GF-D8 (cell line): ENCODE measurements around the gene CENPA.
"Not testable (repeated sequence)": the region's sequence is repeated elsewhere in the genome, so short reads cannot be mapped to it uniquely, and the experiment has no call there.

Experiments used
- DNase-seq: peaks from one replicate; lab custom pipeline; 2025; lab: John Stamatoyannopoulos, UW

Gene CENPA

GRCh38 chr2:26760991-26761390 is 24.9 kb upstream of the CENPA start:
- not testable (repeated sequence) for DNase-seq

- DNase-seq: no peak
Measured at GRCh38 chr2:26763019-26763418, 22.8 kb upstream of the CENPA start.

DNA sequence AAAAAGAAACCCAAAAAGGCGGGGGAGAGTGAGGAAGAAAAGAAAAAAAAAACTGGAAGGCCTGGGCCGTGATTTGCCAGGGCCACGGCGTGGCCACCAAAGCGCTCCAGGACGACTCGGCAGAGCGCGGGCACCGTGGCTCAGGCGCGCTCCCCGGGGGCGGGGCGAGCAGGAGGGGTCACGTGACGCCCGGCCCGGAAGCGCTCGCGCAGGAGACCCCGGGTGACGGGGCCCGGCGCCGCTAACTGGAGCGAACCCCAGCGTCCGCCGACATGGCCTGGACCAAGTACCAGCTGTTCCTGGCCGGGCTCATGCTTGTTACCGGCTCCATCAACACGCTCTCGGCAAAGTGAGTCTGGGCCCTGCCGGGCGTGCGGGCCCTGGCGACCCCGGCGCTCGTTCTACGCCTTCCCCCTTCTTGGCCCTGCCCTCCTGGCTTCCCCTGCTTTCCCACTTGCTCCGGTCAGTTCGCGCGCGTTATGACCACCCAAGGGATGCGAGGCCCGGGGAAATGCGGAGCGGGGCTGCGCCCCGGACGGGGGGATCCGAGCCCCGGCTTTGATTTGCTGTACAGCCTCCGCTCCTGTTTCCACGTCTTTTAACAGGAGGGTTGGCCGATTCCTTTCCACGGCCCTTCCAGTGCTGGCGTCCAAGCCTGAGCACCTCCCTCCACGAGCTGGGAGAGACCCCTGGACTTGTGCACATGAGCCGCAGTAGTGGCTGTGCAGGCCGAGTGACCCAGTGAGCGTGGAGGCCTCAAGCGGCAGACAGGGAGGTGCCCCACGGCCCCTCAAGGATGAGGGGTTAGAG is 21.6 kb upstream of the CENPA start, which contains the start of gene SLC35F6:
Gene SLC35F6, plus strand, starts transcription at position 207 of the 810 bp plus-strand sequence. Its CDS starts 66 bp downstream, at position 273.
- no peak for DNase-seq

DNA sequence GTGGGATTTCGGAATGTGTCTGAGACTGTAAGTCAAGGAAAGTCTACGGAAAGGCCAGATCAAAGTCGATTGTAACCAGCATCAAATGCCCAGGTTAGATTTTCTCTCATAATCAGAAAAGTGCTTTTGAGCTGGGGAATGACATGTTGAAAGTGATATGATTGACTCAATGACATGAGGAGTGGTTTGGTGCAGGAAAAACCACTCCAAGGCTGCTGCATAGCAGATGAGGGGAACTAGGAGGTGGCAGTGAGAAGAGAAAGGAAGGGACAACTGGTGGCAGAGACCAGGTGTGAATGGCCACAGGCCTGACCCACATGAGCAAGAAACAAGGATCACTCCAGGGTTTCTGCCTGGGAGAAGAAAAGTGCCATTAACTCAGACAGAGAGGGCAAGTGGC is 20.9 kb upstream of the CENPA start:
- no peak for DNase-seq

DNA sequence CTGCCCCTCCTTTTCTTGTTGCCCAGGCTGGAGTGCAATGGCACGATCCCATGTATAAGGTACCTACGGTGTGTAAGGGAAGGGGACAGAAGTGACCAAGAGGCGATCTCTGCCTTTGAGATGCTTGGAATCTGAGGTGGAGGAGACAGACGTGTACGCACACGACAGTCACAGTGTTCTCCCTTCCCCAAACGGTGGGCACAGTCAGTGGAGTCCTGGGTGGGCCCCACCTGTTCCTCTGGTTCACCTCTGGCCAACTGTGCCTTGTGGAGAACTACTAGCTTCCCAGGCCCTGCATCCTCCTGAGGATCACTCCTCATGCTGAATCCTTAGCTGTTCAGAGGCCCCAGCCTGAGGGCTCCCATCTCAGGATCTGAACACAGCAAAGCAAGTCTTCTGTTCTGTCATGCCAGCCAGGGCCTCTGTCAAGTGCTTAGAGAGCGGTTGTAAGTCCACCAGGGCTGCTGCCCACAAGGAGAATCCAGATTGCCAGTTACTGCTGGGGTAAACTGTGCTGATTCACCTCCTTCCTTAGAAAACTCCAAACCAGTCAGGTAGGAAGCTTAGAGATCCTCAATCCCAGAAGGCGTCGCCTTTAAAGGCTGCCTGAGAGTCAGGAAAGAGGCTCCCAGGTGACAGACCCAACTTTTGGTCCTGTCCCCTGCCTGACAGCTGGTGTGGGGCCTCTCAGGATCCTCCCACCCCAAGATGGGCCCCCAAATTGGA is 20.2 kb upstream of the CENPA start:
- DNase-seq: no peak

- DNase-seq: no peak
Measured at GRCh38 chr2:26767129-26767528, 18.7 kb upstream of the CENPA start.

- no peak for DNase-seq
Measured at GRCh38 chr2:26767894-26768487, 17.9 kb upstream of the CENPA start.

DNA sequence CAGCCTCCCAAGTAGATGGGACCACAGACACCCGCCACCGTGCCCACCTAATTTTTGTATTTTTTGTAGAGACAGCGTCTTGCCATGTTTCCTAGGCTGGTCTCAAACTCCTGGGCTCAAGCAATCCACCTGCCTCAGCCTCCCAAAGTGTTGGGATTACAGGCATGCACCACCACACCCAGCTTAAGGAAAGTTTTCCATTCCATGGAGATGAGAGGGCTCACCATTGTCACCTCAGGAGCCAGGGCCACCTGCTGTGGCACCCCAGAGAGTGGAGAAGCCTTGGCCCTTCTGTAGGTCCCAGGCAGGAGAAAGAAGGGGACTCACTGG is 17.1 kb upstream of the CENPA start:
- DNase-seq: no peak

DNA sequence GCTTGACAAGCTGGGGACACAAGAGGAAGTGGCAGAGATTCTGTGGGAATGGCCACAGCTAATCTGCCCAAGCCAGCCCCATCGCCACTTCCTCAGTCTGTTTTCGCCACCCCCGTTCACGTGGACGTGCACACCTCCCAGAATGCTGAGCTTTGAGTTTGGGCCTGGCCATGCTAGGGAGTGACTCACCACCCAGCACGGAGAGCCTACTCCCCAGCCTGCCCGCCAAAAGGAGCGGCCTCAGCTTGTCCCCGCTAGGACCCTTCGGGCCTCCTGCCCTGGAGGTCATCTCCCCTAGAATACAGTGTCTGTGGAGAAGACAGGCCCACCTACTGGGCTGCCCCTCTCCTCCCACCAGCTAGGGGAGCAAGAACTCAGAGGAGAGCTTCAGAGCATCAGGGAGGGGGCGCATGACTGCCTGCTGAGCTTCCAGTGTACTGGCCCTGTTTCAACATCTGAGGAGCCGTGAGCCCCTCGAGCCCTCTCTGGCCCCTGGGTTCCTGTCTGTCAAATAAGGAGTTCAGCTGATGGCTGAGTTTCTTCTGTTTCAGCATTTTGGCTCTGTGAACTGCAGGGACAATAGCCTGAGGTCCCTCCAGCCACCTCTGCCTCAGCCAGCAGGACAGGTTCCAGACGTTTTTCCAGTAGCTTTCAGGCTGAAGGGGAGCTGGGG is 16.6 kb upstream of the CENPA start:
- peak; percentile 84 for DNase-seq

DNA sequence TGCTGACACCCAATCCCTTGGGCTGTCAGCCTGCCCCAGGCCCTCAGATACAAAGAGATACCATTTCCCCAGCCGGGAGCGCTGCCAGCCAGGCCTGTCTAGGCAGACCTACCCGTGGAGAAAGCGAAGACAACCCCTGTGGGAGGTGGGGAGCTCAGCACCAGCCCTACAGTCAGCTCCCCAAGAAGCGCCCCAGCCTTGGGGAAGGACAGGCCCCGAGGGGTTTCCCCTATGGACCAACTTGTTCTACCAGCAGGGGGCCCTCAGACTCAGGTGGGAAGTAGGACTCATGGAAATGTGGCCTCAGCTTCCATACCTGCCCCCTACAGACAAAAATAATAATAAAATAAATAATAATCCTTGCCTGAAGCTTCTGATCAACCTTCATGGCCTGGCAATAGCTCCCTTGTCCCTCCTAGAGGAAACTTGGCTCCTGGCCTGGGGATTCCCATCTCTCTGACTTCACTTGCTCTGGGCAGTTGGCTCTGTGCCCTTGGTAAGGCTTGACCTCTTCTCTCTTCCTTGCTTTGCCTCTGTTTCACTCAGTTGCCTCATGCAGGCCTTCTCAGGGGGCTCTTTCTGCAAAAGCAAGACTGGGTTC is 14.8 kb upstream of the CENPA start:
- no peak for DNase-seq

DNA sequence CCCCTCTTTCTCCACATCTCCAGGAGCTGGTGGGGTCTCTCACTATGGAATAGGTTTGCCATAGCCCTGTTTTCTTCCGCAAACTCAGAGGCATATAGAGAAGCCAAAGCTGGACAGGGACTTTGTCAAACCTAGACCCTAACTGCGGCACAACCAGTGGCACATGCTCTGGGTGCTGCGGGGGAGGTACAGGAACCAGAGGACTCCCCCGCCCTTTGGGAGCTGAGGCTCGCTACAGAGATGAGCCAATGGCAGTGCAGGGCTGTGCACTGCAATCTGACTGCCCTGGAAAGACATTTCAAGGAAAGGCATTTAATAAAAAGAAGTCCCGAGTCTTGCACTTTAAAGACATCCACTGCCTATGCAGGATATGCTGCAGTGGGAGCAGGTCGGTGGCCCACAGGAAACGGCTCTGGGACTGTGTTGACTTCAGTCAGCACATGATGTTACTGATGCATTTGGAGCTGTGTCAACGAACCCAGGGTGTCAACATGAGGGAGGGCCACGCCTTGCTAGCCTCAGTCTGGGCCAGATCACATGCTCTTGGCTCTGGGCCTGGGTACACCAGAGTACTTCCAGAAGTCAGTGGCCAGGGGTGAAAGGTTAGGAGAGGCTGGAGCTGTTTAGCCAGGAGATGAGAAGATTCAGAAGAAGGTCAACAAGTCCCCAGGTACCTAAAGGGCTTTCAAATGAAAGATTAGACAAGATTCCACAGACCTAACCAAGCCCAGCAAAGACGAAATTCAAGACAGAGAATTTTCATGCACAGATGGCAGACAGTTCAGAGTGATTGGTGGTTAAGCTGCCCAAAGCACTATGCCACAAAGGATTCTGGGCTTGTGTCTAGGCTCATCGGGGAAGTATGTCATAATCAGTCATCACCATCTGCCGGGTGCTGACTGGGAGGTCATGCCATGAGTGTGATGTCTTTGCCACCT is 13.5 kb upstream of the CENPA start:
- peak; percentile 60 for DNase-seq

DNA sequence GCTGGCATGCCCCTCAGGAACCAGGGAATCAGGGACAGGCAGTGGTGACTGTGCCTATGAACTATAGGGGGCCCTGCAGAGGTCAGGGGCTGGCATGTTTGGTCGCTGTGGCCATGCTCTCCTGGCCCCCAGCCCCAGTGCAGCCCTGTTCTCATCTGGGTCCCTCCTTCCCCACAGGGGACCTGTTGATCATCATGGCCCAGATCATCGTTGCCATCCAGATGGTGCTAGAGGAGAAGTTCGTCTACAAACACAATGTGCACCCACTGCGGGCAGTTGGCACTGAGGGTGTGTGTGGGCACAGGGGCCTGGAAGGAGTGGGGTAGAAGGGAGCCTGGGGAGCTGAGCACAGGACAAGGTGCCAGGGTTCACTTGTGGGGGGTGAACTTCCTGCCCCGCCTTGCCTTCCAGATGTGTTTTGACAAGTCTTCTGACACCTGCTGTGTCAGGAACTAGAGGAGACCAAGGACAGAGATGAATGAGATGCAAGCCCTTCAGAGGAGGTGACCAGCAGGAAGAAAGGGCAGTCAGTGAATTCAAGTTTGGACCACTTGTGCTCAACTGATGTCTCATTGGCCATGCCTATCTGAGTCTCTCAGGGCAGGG is 9.6 kb upstream of the CENPA start:
- DNase-seq: no peak

DNA sequence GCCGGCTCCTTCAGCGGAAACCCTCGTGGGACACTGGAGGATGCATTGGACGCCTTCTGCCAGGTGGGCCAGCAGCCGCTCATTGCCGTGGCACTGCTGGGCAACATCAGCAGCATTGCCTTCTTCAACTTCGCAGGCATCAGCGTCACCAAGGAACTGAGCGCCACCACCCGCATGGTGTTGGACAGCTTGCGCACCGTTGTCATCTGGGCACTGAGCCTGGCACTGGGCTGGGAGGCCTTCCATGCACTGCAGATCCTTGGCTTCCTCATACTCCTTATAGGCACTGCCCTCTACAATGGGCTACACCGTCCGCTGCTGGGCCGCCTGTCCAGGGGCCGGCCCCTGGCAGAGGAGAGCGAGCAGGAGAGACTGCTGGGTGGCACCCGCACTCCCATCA is 7.8 kb upstream of the CENPA start:
- DNase-seq: no peak

- no peak for DNase-seq
Measured at GRCh38 chr2:26778507-26778906, 7.3 kb upstream of the CENPA start.

DNA sequence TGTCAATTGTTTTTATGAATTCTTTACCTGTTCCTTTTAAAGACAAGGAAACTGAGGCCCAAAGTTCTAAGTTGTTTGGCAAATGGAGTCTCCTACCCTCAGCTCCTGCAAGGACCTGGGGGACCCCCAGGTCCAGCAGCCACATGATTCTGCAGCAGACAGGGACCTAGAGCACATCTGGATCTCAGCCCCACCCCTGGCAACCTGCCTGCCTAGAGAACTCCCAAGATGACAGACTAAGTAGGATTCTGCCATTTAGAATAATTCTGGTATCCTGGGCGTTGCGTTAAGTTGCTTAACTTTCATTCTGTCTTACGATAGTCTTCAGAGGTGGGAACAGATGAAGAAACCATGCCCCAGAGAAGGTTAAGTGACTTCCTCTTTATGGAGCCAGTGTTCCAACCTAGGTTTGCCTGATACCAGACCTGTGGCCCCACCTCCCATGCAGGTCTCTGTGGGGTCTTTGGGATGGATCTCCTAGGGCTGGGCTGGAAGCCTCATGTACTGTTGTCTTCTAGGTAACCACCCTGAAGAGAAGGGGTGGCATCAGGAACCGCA is 5.6 kb upstream of the CENPA start:
- peak; percentile 69 for DNase-seq

DNA sequence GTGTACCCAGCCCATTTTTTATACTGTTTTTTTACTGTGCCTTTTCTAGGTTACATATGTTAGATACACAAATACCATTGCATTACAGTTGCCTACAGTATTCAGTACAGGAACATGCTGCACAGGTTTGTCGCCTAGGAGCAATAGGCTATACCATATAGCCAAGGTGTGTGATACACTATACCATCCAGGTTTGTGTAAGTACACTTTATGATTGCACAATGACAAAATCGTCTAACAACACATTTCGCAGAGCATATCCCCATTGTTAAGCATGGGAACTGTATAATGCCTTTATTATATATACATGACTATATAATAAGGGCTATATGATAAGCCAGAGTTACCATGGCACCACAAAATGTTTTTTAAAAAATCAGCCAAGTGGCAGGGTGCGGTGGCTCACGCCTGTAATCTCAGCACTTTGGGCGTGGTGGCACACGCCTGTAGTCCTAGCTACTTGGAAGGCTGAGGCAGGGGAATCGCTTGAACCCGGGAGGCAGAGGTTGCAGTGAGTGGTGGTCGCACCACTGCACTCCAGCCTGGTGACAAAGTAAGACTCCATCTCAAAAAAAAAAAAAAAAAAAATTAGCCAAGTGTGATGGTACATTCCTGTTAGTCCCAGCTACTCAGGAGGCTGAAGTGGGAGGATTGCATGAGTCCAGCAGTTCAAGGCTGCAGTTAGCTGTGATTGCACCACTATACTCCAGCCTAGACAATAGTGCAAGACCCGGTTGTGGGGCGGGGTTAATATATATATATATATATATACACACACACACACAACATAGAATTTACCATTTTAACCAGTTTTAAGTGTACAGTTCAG is 2.8 kb upstream of the CENPA start:
- no peak for DNase-seq

- DNase-seq: no peak
Measured at GRCh38 chr2:26784570-26785234, 1.2 kb upstream of the CENPA start.

GRCh38 chr2:26786207-26787028 is 562 bp downstream of the CENPA start:
- no peak for DNase-seq
